H1 (cell line): ENCODE results near the gene HMGA1. TPM values are rescaled to one million over a fixed set of nuclear protein-coding genes. Genes with fewer than 3 reads are reported as not detected.

Experiments
- CTCF ChIA-PET: fragments of 300-600 bp; sonication (Branson Sonifier 250); formaldehyde crosslinking; loops from one replicate; lab custom pipeline; 2021; ENCODE audit not compliant: partially characterized antibody; lab: Charles Lee
- POLR2A ChIA-PET: fragments of 300-600 bp; sonication (Branson Sonifier 250); formaldehyde crosslinking; loops from one replicate; lab custom pipeline; 2021; ENCODE audit warnings: inconsistent platforms; ENCODE audit not compliant: partially characterized antibody; lab: Charles Lee
- DNase-seq, 2 experiments: peaks; one replicate each; pipeline versions ENCODE4 v3.0.0 to v3.0.0-alpha.2; 2010 to 2022; ENCODE audit warnings: low spot score in 2 of 2, low read depth in 1 of 2, mixed read lengths in 1 of 2
- FAIRE-seq: peaks from 2 replicates; lab custom pipeline; 2011; peaks lifted over from hg19 to GRCh38; lab: Jason Lieb, UNC
- H2AFZ ChIP-seq: 2 replicates; pipeline ENCODE4 v1.8.1; 2012; ENCODE audit warnings: low read length, inconsistent platforms
- H2AK5ac ChIP-seq: 2 replicates; pipeline ENCODE4 v1.6.1; 2013; ENCODE audit warnings: low read depth, low read length
- H2BK120ac ChIP-seq: replicated peaks from 2 replicates; pipeline ENCODE3; 2013; ENCODE audit warnings: low read depth, low read length, inconsistent platforms
- H2BK12ac ChIP-seq: 2 replicates; pipeline ENCODE4 v1.6.1; 2013; ENCODE audit warnings: low read depth, low read length
- H2BK15ac ChIP-seq: 2 replicates; pipeline ENCODE4 v1.6.1; 2013; ENCODE audit warnings: low read length
- H2BK20ac ChIP-seq: 2 replicates; pipeline ENCODE4 v1.6.1; 2013; ENCODE audit warnings: low read length
- H2BK5ac ChIP-seq: 2 replicates; pipeline ENCODE4 v1.6.1; 2013; ENCODE audit warnings: low read depth, low read length
- H3K14ac ChIP-seq: 2 replicates; pipeline ENCODE4 v1.6.1; 2013; ENCODE audit warnings: inconsistent platforms; ENCODE audit not compliant: insufficient read length
- H3K18ac ChIP-seq: 2 replicates; pipeline ENCODE4 v1.6.1; 2013; ENCODE audit warnings: low read length; ENCODE audit errors: extremely low read depth
- H3K23ac ChIP-seq: 2 replicates; pipeline ENCODE4 v1.6.1; 2013; ENCODE audit warnings: inconsistent platforms; ENCODE audit not compliant: insufficient read length
- H3K23me2 ChIP-seq: 2 replicates; pipeline ENCODE4 v1.6.1; 2013; ENCODE audit warnings: low read depth, low read length
- H3K27ac ChIP-seq: 2 replicates; pipeline ENCODE4 v1.6.1; 2011; ENCODE audit warnings: low read depth, low read length, inconsistent platforms
- H3K27me3 ChIP-seq, 4 experiments: replicated peaks in 1 of 4; 1 replicate in 1 of 4; 2 replicates in 3 of 4; pipeline versions ENCODE4 v1.6.1 to v1.8.1; 2011 to 2013; ENCODE audit warnings: low read length in 3 of 4, mild to moderate bottlenecking in 3 of 4, inconsistent platforms in 2 of 4, mixed read lengths in 2 of 4, moderate library complexity in 1 of 4; ENCODE audit not compliant: control insufficient read depth in 3 of 4, insufficient read depth in 3 of 4; ENCODE audit errors: extremely low read depth in 1 of 4
- H3K36me3 ChIP-seq, 4 experiments: 2 replicates each; pipeline versions ENCODE4 v1.6.1 to v1.8.1; 2011 to 2013; ENCODE audit warnings: mild to moderate bottlenecking in 4 of 4, low read length in 3 of 4, moderate library complexity in 2 of 4, control low read depth in 1 of 4, inconsistent platforms in 1 of 4; ENCODE audit not compliant: insufficient read depth in 4 of 4, control insufficient read depth in 2 of 4
- H3K4ac ChIP-seq: replicated peaks from 2 replicates; pipeline ENCODE3; 2013; ENCODE audit warnings: low read length, low read depth, mixed read lengths, inconsistent platforms; ENCODE audit not compliant: insufficient read length
- H3K4me1 ChIP-seq, 4 experiments: replicated peaks in 1 of 4; 1 replicate in 1 of 4; 2 replicates in 3 of 4; pipeline versions ENCODE4 v1.6.1 to v1.8.1; 2011 to 2013; ENCODE audit warnings: low read length in 3 of 4, inconsistent platforms in 2 of 4, mixed read lengths in 1 of 4; ENCODE audit not compliant: insufficient read depth in 4 of 4, control insufficient read depth in 3 of 4
- H3K4me2 ChIP-seq, 2 experiments: 2 replicates each; pipeline versions ENCODE4 v1.6.1 to v1.8.1; 2011 to 2013; ENCODE audit warnings: low read depth in 2 of 2, low read length in 2 of 2, control low read depth in 1 of 2, inconsistent platforms in 1 of 2, mild to moderate bottlenecking in 1 of 2; ENCODE audit not compliant: insufficient read depth in 1 of 2
- H3K4me3 ChIP-seq, 4 experiments: fragments of 200-600, 300-600 bp in 1 of 4; sonication (generic), shearing (Covaris generic), sonication (Bioruptor Twin) in 1 of 4; 2 replicates each; pipeline versions ENCODE4 v1.5.1 to v1.8.1; 2011 to 2016; ENCODE audit warnings: low read length in 4 of 4, low read depth in 3 of 4, control low read depth in 2 of 4, inconsistent platforms in 2 of 4, mild to moderate bottlenecking in 2 of 4, mixed read lengths in 1 of 4, moderate library complexity in 1 of 4; ENCODE audit not compliant: insufficient read depth in 2 of 4; ENCODE audit errors: extremely low read depth in 1 of 4
- H3K56ac ChIP-seq: replicated peaks from 2 replicates; pipeline ENCODE3; 2013; ENCODE audit warnings: low read depth, mild to moderate bottlenecking, mixed read lengths, low read length, inconsistent platforms; ENCODE audit not compliant: insufficient read length
- H3K79me1 ChIP-seq: 2 replicates; pipeline ENCODE4 v1.6.1; 2013; ENCODE audit warnings: low read depth, low read length, control low read depth
- H3K79me2 ChIP-seq, 2 experiments: 2 replicates each; pipeline versions ENCODE4 v1.6.1 to v1.8.1; 2012 to 2013; ENCODE audit warnings: low read length in 2 of 2, mild to moderate bottlenecking in 2 of 2, inconsistent platforms in 1 of 2; ENCODE audit not compliant: insufficient read depth in 2 of 2, control insufficient read depth in 1 of 2
- H3K9ac ChIP-seq, 4 experiments: replicated peaks in 1 of 4; 1 replicate in 1 of 4; 2 replicates in 3 of 4; pipeline versions ENCODE4 v1.6.1 to v1.8.1; 2011 to 2013; ENCODE audit warnings: low read depth in 3 of 4, low read length in 3 of 4, control low read depth in 2 of 4, mild to moderate bottlenecking in 2 of 4, moderate library complexity in 2 of 4, inconsistent platforms in 1 of 4; ENCODE audit errors: extremely low read depth in 1 of 4
- H3K9me3 ChIP-seq, 2 experiments: 2 replicates each; pipeline versions ENCODE4 v1.6.1 to v1.8.1; 2012 to 2013; ENCODE audit warnings: mild to moderate bottlenecking in 2 of 2, moderate library complexity in 2 of 2, control low read depth in 1 of 2, inconsistent platforms in 1 of 2, low read depth in 1 of 2, low read length in 1 of 2, mixed read lengths in 1 of 2; ENCODE audit not compliant: insufficient read depth in 2 of 2
- H4K20me1 ChIP-seq, 2 experiments: replicated peaks in 1 of 2; 2 replicates each; pipeline versions ENCODE3 to v1.8.1; 2011 to 2013; ENCODE audit warnings: inconsistent platforms in 2 of 2, low read length in 2 of 2, mild to moderate bottlenecking in 1 of 2; ENCODE audit not compliant: insufficient read depth in 2 of 2, control insufficient read depth in 1 of 2
- H4K5ac ChIP-seq: 2 replicates; pipeline ENCODE4 v1.6.1; 2013; ENCODE audit warnings: low read length, low read depth, mixed read lengths, inconsistent platforms; ENCODE audit not compliant: insufficient read length
- H4K8ac ChIP-seq: 2 replicates; pipeline ENCODE4 v1.8.0; 2013; ENCODE audit warnings: mild to moderate bottlenecking, moderate library complexity, low read length, inconsistent platforms; ENCODE audit not compliant: insufficient read depth; ENCODE audit errors: extremely low read depth
- H4K91ac ChIP-seq: replicated peaks from 2 replicates; pipeline ENCODE3; 2013; ENCODE audit warnings: low read length, mixed read lengths, inconsistent platforms; ENCODE audit not compliant: insufficient read length
- BCL11A ChIP-seq, 2 experiments: IDR thresholded peaks; one replicate each; pipeline ENCODE4 v1.6.1; 2011; ENCODE audit warnings: low read depth in 2 of 2, low read length in 2 of 2, mild to moderate bottlenecking in 2 of 2
- CBX5 ChIP-seq: fragments of 300-800, 300-1000 bp; sonication (generic); IDR thresholded peaks from 2 replicates; pipeline ENCODE4 v1.7.1; 2016; ENCODE audit warnings: antibody characterized with exemption, low read length, low read depth
- CTBP2 ChIP-seq: IDR thresholded peaks from 2 replicates; pipeline ENCODE4 v1.7.0; 2011; ENCODE audit warnings: borderline replicate concordance, mild to moderate bottlenecking, moderate library complexity, mixed read lengths, low read length; ENCODE audit not compliant: insufficient read depth, insufficient read length
- CTCF ChIP-seq, 3 experiments: IDR thresholded peaks; 1 replicate in 2 of 3; 2 replicates in 1 of 3; pipeline versions ENCODE4 v1.5.1 to v1.6.1; 2011; ENCODE audit warnings: low read length in 3 of 3, mild to moderate bottlenecking in 3 of 3, inconsistent platforms in 2 of 3, low read depth in 1 of 3, moderate library complexity in 1 of 3; ENCODE audit not compliant: insufficient read depth in 1 of 3; ENCODE audit errors: control extremely low read depth in 1 of 3
- FOSL1 ChIP-seq: IDR thresholded peaks from 2 replicates; pipeline ENCODE4 v1.6.1; 2011; ENCODE audit warnings: mild to moderate bottlenecking, low read depth, low read length, moderate library complexity; ENCODE audit not compliant: insufficient read depth
- GABPA ChIP-seq: IDR thresholded peaks from 2 replicates; pipeline ENCODE4 v1.6.1; 2011; ENCODE audit warnings: mild to moderate bottlenecking, low read length, moderate library complexity, borderline replicate concordance; ENCODE audit not compliant: insufficient read depth
- GTF2F1 ChIP-seq: IDR thresholded peaks from 2 replicates; pipeline ENCODE4 v1.6.1; 2012; ENCODE audit warnings: low read depth, low read length, improper control_type of control experiment, borderline replicate concordance
- HDAC2 ChIP-seq, 2 experiments: fragments of 300-600 bp in 1 of 2; sonication (generic) in 1 of 2; IDR thresholded peaks; 2 replicates each; pipeline ENCODE4 v1.6.1; 2011 to 2012; ENCODE audit warnings: low read depth in 2 of 2, low read length in 2 of 2, mild to moderate bottlenecking in 2 of 2, moderate library complexity in 2 of 2, borderline replicate concordance in 1 of 2, inconsistent platforms in 1 of 2
- POU5F1 ChIP-seq: IDR thresholded peaks from 2 replicates; pipeline ENCODE4 v1.6.1; 2011; ENCODE audit warnings: low read depth, mild to moderate bottlenecking, low read length, moderate library complexity
- WGBS, 2 experiments: shearing (Covaris generic) in 1 of 2; methylation state at CpG; one replicate each; pipeline versions ENCODE4 v1.1.6 to v1.1.7; 2013 to 2015; ENCODE audit warnings: low lambda C conversion rate in 2 of 2, mixed read lengths in 2 of 2, inconsistent platforms in 1 of 2, low coverage in 1 of 2, missing lambda C conversion rate in 1 of 2; ENCODE audit not compliant: insufficient replicate concordance in 2 of 2, insufficient coverage in 1 of 2, insufficient read length in 1 of 2; ENCODE audit errors: extremely low coverage in 1 of 2, missing lambda C conversion rate in 1 of 2; 5-methylcytosine and 5-hydroxymethylcytosine counted together
- polyA plus RNA-seq, 7 experiments: library from polyadenylated mRNA; depleted of rRNA in 3 of 7; stranded (reverse) in 5 of 7; unstranded in 2 of 7; fragments of >200 nt in 5 of 7; fragments of 200-250 nt in 2 of 7; gene quantifications; 1 replicate in 5 of 7; 2 replicates in 1 of 7; 4 replicates in 1 of 7; pipeline versions ENCODE4 v1.2.1 to v1.2.3, GENCODE V29; 2011 to 2013; ENCODE audit warnings: missing spikeins in 2 of 7, mixed read lengths in 2 of 7
- total RNA-seq: library from RNA; stranded (reverse); fragmentation: NEBNext Ultra II Directional; extraction: Animal tissue kit (Norgen Biotek cat#: 25700); gene quantifications from 2 replicates; pipeline ENCODE4 v1.2.1, GENCODE V29; 2021

HMGA1 gene
- total and polyA plus RNA-seq, 2 of the 8 experiments (the other 6 are each of a cell fraction or from before 2014, with no cell fraction given) = 1,557 to 2,636 TPM

- ChIA-PET CTCF (interaction anchor here (2.0 kb wide), 1 partner anchor 120 kb away, joined by 7 read pairs; no protein-coding TSS in a partner anchor), POLR2A (interaction anchor here (1.0 to 1.1 kb wide), 2 partner anchors 66 to 138 kb away, joined by 3 read pairs; no protein-coding TSS in a partner anchor)
- H3K27me3 ChIP-seq = no peaks in the 10 kb centered on the region
- no peak overlapping the region for H2AFZ ChIP-seq
- no peaks in the 10 kb centered on the region for H4K20me1 ChIP-seq
- no peak overlapping the region for H4K91ac ChIP-seq
- no peak overlapping the region for H3K14ac ChIP-seq
- H3K56ac ChIP-seq = no peak overlapping the region
- H3K9me3 ChIP-seq = no peaks in the 10 kb centered on the region
- 87% methylated on average over 3 of the region's 3 CpGs; no CpG with 5 or more reads in 1 of the 2 experiments for WGBS, 2 experiments
- H4K8ac ChIP-seq = no peak overlapping the region
- FAIRE-seq = no peak
- no peak for DNase-seq
- no peak overlapping the region for H3K27ac ChIP-seq
- H2BK5ac ChIP-seq = no peak overlapping the region
- no peaks in the 10 kb centered on the region for H3K79me1 ChIP-seq
- H3K18ac ChIP-seq = no peak overlapping the region
- no peak overlapping the region for H2AK5ac ChIP-seq
- no peak overlapping the region for H3K4ac ChIP-seq
- H3K79me2 ChIP-seq = no peaks in the 10 kb centered on the region
- H3K23me2 ChIP-seq = no peaks in the 10 kb centered on the region
- no peaks in the 10 kb centered on the region for H3K4me1 ChIP-seq
- no peak overlapping the region for H2BK15ac ChIP-seq
- no peak overlapping the region for H2BK120ac ChIP-seq
- H2BK12ac ChIP-seq = no peak overlapping the region
- H4K5ac ChIP-seq = no peak overlapping the region
- no peak overlapping the region for H3K4me3 ChIP-seq
- no peak overlapping the region for H3K4me2 ChIP-seq
- H3K9ac ChIP-seq = no peak overlapping the region
- no peaks in the 10 kb centered on the region for H3K36me3 ChIP-seq
- no peak overlapping the region for H3K23ac ChIP-seq
- no peak overlapping the region for H2BK20ac ChIP-seq
- TF ChIP-seq FOSL1 = no peak
- no peak for TF ChIP-seq POU5F1
- no peak for TF ChIP-seq CBX5
- no peak for TF ChIP-seq CTCF (IDR thresholded peaks at IDR 0.05; ENCODE audit: control extremely low read depth in 1 of 3, insufficient read depth in 1 of 3, low read depth in 1 of 3, low read length in 3 of 3)
- no peak for TF ChIP-seq GABPA
- TF ChIP-seq HDAC2 (IDR thresholded peaks at IDR 0.05; ENCODE audit: borderline replicate concordance in 1 of 2, low read depth in 2 of 2, low read length in 2 of 2) = no peak
- no peak for TF ChIP-seq GTF2F1
- TF ChIP-seq CTBP2 = no peak
- no peak for TF ChIP-seq BCL11A (IDR thresholded peaks at IDR 0.05; ENCODE audit: low read depth in 2 of 2, low read length in 2 of 2)
Observed at GRCh38 chr6:34275128-34275804, 38.6 kb downstream of the HMGA1 start.
